NCI-H2171 treated with DMSO at 0.1 percent for 48 hours (cell line): ENCODE measurements around the gene SLC7A10.

Experiments used
- DNase-seq: peaks from one replicate; lab custom pipeline; 2025; lab: John Stamatoyannopoulos, UW

Gene SLC7A10

GRCh38 chr19:33254245-33254824, 28.7 kb upstream of the SLC7A10 start:
- no peak for DNase-seq

- no peak for DNase-seq
These were observed 27.3 kb upstream of the SLC7A10 start for GRCh38 chr19:33252971-33253370.

- DNase-seq: no peak
These were observed 26.8 kb upstream of the SLC7A10 start for GRCh38 chr19:33252418-33252962.

GRCh38 chr19:33251526-33252090, 26.0 kb upstream of the SLC7A10 start:
- no peak for DNase-seq

- no peak for DNase-seq
These were observed 25.4 kb upstream of the SLC7A10 start for GRCh38 chr19:33251076-33251475.

GRCh38 chr19:33250500-33250899, 24.9 kb upstream of the SLC7A10 start:
- DNase-seq: no peak

GRCh38 chr19:33249740-33250366, 24.2 kb upstream of the SLC7A10 start:
- DNase-seq: no peak

GRCh38 chr19:33248954-33249613, 23.4 kb upstream of the SLC7A10 start:
- DNase-seq: no peak

GRCh38 chr19:33248553-33248953, 22.9 kb upstream of the SLC7A10 start:
- no peak for DNase-seq

GRCh38 chr19:33248104-33248503, 22.5 kb upstream of the SLC7A10 start:
- no peak for DNase-seq

GRCh38 chr19:33247441-33247819, 21.8 kb upstream of the SLC7A10 start:
- DNase-seq: no peak

GRCh38 chr19:33246709-33247440, 21.2 kb upstream of the SLC7A10 start:
- DNase-seq: no peak

GRCh38 chr19:33245948-33246708, 20.5 kb upstream of the SLC7A10 start:
- no peak for DNase-seq

GRCh38 chr19:33242911-33243310, 17.3 kb upstream of the SLC7A10 start:
- no peak for DNase-seq

- DNase-seq: no peak
These were observed 16.5 kb upstream of the SLC7A10 start for GRCh38 chr19:33242131-33242530.

GRCh38 chr19:33241530-33242101, 16.0 kb upstream of the SLC7A10 start:
- DNase-seq: no peak

- DNase-seq: no peak
These were observed 15.5 kb upstream of the SLC7A10 start for GRCh38 chr19:33241091-33241529.

GRCh38 chr19:33240181-33240771, 14.6 kb upstream of the SLC7A10 start:
- DNase-seq: no peak

GRCh38 chr19:33239223-33239975, 13.7 kb upstream of the SLC7A10 start:
- DNase-seq: no peak
